GM20000 (cell line): ENCODE results near the gene IGFL3.

ENCODE experiments used
- DNase-seq: peaks from one replicate; pipeline ENCODE4 v3.0.0; 2012; ENCODE audit warnings: low spot score
- TF ChIP-seq, protein P1 (sequence below): IDR thresholded peaks from 2 replicates; pipeline ENCODE4 v1.5.1; 2012; ENCODE audit warnings: mild to moderate bottlenecking, control low read depth; ENCODE audit errors: extremely low read depth, missing control alignments

The IGFL3 gene

GRCh38 chr19:46134527-46134926 is 10.0 kb upstream of the IGFL3 start:
- no peak for DNase-seq
- TF ChIP-seq, protein P1, sequence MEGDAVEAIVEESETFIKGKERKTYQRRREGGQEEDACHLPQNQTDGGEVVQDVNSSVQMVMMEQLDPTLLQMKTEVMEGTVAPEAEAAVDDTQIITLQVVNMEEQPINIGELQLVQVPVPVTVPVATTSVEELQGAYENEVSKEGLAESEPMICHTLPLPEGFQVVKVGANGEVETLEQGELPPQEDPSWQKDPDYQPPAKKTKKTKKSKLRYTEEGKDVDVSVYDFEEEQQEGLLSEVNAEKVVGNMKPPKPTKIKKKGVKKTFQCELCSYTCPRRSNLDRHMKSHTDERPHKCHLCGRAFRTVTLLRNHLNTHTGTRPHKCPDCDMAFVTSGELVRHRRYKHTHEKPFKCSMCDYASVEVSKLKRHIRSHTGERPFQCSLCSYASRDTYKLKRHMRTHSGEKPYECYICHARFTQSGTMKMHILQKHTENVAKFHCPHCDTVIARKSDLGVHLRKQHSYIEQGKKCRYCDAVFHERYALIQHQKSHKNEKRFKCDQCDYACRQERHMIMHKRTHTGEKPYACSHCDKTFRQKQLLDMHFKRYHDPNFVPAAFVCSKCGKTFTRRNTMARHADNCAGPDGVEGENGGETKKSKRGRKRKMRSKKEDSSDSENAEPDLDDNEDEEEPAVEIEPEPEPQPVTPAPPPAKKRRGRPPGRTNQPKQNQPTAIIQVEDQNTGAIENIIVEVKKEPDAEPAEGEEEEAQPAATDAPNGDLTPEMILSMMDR, result no peak

GRCh38 chr19:46133777-46134241 is 9.3 kb upstream of the IGFL3 start:
- no peak for DNase-seq
- TF ChIP-seq, protein P1, result no peak

- TF ChIP-seq, protein P1, result no peak
- no peak for DNase-seq
Measured at GRCh38 chr19:46133101-46133627, 8.7 kb upstream of the IGFL3 start.

DNA sequence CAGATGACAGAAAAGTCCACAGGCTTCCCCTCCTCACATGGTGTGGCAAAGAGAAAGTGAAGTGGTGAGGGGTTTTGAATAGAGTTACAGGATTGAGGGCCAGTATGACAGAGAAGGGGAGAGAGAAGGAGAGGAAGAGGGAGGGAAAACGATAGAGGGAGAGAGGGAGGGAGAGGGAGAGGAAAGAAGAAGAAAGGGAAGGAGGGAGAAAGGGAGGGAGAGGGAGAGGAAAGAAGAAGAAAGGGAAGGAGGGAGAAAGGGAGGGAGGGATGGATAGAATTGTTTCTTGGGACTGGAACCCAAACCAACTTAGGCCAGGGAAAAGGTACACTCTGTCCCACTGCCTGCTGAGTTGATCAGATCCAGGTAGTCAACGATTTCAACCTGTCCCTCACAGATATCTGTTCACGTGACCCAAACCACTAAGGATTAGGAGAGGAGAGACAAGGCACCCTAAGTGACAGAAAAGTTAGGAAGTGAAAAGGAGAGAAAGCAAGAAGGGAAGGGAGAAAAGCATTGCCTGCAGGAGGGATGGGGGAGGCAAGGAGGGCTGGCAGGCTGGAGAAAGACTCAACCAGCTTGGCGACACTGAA is 8.1 kb upstream of the IGFL3 start:
- no peak for DNase-seq
- TF ChIP-seq, protein P1, result no peak

- no peak for DNase-seq
- TF ChIP-seq, protein P1, result no peak
Measured at GRCh38 chr19:46131485-46132143, 7.1 kb upstream of the IGFL3 start.

- no peak for DNase-seq
- TF ChIP-seq, protein P1, result no peak
Measured at GRCh38 chr19:46126086-46126580, 1.6 kb upstream of the IGFL3 start.

- TF ChIP-seq, protein P1, result no peak
- DNase-seq, result no peak
Measured at GRCh38 chr19:46125447-46125846, 959 bp upstream of the IGFL3 start.
